HG03460 (cell line): ENCODE data around the gene SLC9A8.
A peak's percentile ranks its signal among the peaks of the same experiment; 100 is the strongest.

Experiments used
- ATAC-seq: cut with Tn5 transposase; IDR thresholded peaks from one replicate; pipeline ENCODE4 v1.9.1; 2021; ENCODE audit not compliant: unreplicated experiment

SLC9A8 gene

GRCh38 chr20:49913399-49914047 lies 100.9 kb downstream of the SLC9A8 start:
- no peak for ATAC-seq

- ATAC-seq, result no peak
Observed at GRCh38 chr20:49914310-49915117, 101.9 kb downstream of the SLC9A8 start.

GRCh38 chr20:49915118-49915379 lies 102.4 kb downstream of the SLC9A8 start:
- no peak for ATAC-seq

GRCh38 chr20:49915380-49916145 lies 102.9 kb downstream of the SLC9A8 start, which contains the start of gene SPATA2:
SPATA2 (minus strand) TSS chr20:49915529; CDS start chr20:49908490, 7,039 bp downstream.
- peak; percentile 86 for ATAC-seq

GRCh38 chr20:49916146-49917002 lies 103.7 kb downstream of the SLC9A8 start:
- no peak for ATAC-seq

- no peak for ATAC-seq
Observed at GRCh38 chr20:49918446-49918845, 105.8 kb downstream of the SLC9A8 start.

GRCh38 chr20:49919009-49919408 lies 106.4 kb downstream of the SLC9A8 start:
- no peak for ATAC-seq

- no peak for ATAC-seq
Observed at GRCh38 chr20:49919461-49919860, 106.8 kb downstream of the SLC9A8 start.

- no peak for ATAC-seq
Observed at GRCh38 chr20:49924247-49924646, 111.6 kb downstream of the SLC9A8 start.

- no peak for ATAC-seq
Observed at GRCh38 chr20:49925901-49926454, 113.3 kb downstream of the SLC9A8 start.

GRCh38 chr20:49928411-49929141 lies 115.9 kb downstream of the SLC9A8 start:
- ATAC-seq, result no peak

GRCh38 chr20:49929142-49929494 lies 116.5 kb downstream of the SLC9A8 start:
- ATAC-seq, result no peak

- no peak for ATAC-seq
Observed at GRCh38 chr20:49935746-49936152, 123.1 kb downstream of the SLC9A8 start.

GRCh38 chr20:49936153-49937026 lies 123.8 kb downstream of the SLC9A8 start, which contains the start of gene RNF114:
RNF114 (plus strand) TSS chr20:49936397; CDS start chr20:49936413, 16 bp downstream.
- ATAC-seq, result peak; percentile 51

GRCh38 chr20:49937027-49937929 lies 124.7 kb downstream of the SLC9A8 start:
- no peak for ATAC-seq

- no peak for ATAC-seq
Observed at GRCh38 chr20:49938173-49939163, 125.8 kb downstream of the SLC9A8 start.

- no peak for ATAC-seq
Observed at GRCh38 chr20:49941456-49941855, 128.8 kb downstream of the SLC9A8 start.
